Activated naive CD8-positive, alpha-beta T cell treated with anti-CD3 and anti-CD28 coated beads, Interleukin-2, amount 50 U/mL, for 16 hours (primary cell): ENCODE measurements around the gene SRSF5.
"Not testable (repeated sequence)": the region's sequence is repeated elsewhere in the genome, so short reads cannot be mapped to it uniquely, and the experiment has no call there.

Source experiments
- DNase-seq: peaks from one replicate; pipeline ENCODE4 v3.0.0-alpha.2; 2020; ENCODE audit warnings: low read depth, low spot score

Gene SRSF5

GRCh38 chr14:69808919-69809808, 42.2 kb downstream of the SRSF5 start:
- no peak for DNase-seq

DNA sequence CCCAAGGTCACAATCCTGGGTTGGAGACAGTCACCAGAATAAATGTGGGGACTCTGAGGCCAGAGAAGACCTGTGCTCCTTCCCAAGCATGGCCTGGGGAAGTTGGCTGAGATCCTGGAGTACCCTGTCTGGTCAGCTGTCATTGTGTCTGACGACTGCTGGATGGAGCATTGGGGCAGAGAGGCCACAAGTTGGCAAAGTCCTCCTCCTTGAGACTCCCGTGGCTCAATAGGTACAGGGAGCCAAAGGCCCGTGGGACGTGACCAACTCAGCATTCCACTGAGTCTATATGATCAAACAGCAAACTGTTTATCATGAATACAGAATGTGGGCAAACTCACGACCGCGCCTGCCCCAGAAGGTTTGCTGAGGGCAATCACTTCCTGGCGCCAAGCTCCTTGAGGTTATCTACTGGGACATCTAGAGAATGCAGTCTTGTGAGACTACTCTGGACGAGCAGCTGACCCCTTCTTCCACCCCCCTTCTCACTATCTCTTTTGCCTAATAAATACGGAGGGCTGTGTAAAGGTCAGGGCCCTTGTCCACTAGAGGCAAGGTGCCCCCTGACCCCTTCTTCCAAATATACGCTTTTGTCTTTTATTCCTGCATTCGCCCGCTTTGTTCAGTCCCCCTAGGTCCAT, 44.4 kb downstream of the SRSF5 start:
- DNase-seq, result no peak

DNA sequence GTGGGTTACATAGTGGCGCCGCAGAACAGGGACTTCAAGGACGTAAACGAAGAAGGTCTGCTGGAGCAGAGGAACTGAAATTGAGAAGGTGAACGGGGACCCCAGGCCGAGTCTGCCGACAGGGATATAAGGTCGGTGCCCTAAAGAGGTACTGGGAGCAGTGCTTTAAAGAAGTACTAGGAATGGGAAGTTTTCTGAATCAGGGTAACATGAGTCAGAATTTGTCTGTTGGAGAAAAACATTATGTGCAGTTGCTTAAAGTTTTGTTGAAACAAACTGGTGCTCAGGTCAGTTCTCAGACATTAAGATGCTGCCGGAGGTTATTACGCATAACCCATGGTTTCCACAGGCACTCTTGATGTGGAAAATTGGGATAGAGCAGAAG, 44.9 kb downstream of the SRSF5 start:
- DNase-seq, result no peak

- no peak for DNase-seq
Measured at GRCh38 chr14:69812711-69813110, 45.8 kb downstream of the SRSF5 start.

DNA sequence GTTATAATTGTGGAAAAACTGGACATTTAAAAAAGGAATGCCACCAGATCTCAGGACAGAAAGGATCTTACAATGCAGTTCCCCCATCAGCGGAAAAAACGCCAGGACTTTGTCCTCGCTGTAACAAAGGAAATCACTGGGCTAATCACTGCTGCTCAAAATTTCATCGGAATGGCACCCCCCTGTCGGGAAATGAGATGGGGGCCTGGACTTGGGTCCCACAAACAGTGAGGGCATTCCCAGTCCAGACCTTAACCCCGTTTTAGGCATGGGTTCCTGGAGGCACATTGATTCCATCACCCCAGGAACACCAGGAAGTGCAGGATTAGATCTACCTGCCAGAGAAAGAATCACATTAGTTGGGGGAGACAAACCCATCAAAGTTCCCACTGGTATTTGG, 46.4 kb downstream of the SRSF5 start:
- DNase-seq, result not testable (repeated sequence)

- DNase-seq, result no peak
Measured at GRCh38 chr14:69814397-69814796, 47.5 kb downstream of the SRSF5 start.

DNA sequence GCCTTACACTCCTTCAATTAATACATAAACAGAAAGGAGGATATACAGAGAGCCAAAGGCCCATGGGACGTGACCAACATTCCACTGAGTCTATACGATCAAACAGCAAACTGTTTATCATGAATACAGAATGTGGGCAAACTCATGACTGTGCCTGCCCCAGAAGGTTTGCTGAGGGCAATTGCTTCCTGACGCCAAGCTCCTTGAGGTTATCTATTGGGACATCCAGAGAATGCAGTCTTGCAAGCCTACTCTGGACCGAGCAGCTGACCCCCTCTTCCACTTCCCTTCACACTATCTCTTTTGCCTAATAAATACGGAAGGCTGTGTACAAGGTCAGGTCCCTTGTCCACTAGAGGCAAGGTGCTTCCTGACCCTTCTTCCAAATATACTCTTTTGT, 48.6 kb downstream of the SRSF5 start:
- no peak for DNase-seq

- DNase-seq, result no peak
Measured at GRCh38 chr14:69816216-69816615, 49.3 kb downstream of the SRSF5 start.

GRCh38 chr14:69818758-69819191, 51.8 kb downstream of the SRSF5 start:
- peak; percentile 22 for DNase-seq

- DNase-seq, result no peak
Measured at GRCh38 chr14:69819607-69820006, 52.7 kb downstream of the SRSF5 start.

- no peak for DNase-seq
Measured at GRCh38 chr14:69820991-69821390, 54.0 kb downstream of the SRSF5 start.
